A673 (cell line): ENCODE measurements around the gene SMARCAD1. TPM values are rescaled to one million over a fixed set of nuclear protein-coding genes. Genes with fewer than 3 reads are reported as not detected.

Experiments used
- BruUV-seq: library from RNA; stranded (reverse); fragments of 400-500 nt; replicated peaks from 2 replicates; lab custom pipeline; 2021; lab: Mats Ljungman, UMichigan
- CTCF ChIA-PET: fragments of 300-600 bp; sonication (Branson Sonifier 250); formaldehyde crosslinking; loops from one replicate; lab custom pipeline; 2022; ENCODE audit warnings: antibody characterized with exemption; lab: Charles Lee
- POLR2A ChIA-PET: fragments of 300-600 bp; sonication (Branson Sonifier 250); formaldehyde crosslinking; loops from one replicate; lab custom pipeline; 2022; ENCODE audit warnings: antibody characterized with exemption; ENCODE audit not compliant: low non-redundant PET; lab: Charles Lee
- DNase-seq: peaks from one replicate; pipeline ENCODE4 v3.0.0-alpha.2; 2015; ENCODE audit warnings: low spot score
- H3K27ac ChIP-seq: fragments of 200-600 bp; sonication (generic); 2 replicates; pipeline ENCODE4 v1.5.1; 2016; ENCODE audit warnings: mixed run types, low read depth, mild to moderate bottlenecking, mixed read lengths, antibody characterized with exemption, low read length; ENCODE audit not compliant: poor library complexity, severe bottlenecking
- H3K27me3 ChIP-seq: fragments of 200-600 bp; sonication (generic); replicated peaks from 2 replicates; pipeline ENCODE4 v1.6.1; 2017; ENCODE audit warnings: mixed run types, low read depth, mild to moderate bottlenecking, mixed read lengths, antibody characterized with exemption, low read length; ENCODE audit not compliant: insufficient read depth, poor library complexity
- H3K36me3 ChIP-seq: fragments of 200-600 bp; sonication (generic); 2 replicates; pipeline ENCODE4 v1.6.1; 2016; ENCODE audit warnings: mixed run types, mild to moderate bottlenecking, mixed read lengths, antibody characterized with exemption, low read length; ENCODE audit not compliant: insufficient read depth, poor library complexity, severe bottlenecking
- H3K4me1 ChIP-seq: fragments of 200-600 bp; sonication (generic); 2 replicates; pipeline ENCODE4 v1.6.1; 2017; ENCODE audit warnings: mixed run types, mild to moderate bottlenecking, mixed read lengths, antibody characterized with exemption, low read length; ENCODE audit not compliant: insufficient read depth, poor library complexity, severe bottlenecking
- H3K4me3 ChIP-seq: fragments of 200-600 bp; sonication (generic); 2 replicates; pipeline ENCODE4 v1.5.1; 2016; ENCODE audit warnings: low read depth, mixed run types, mild to moderate bottlenecking, mixed read lengths, low read length; ENCODE audit not compliant: poor library complexity, severe bottlenecking
- H3K9me3 ChIP-seq: fragments of 200-600 bp; sonication (generic); 2 replicates; pipeline ENCODE4 v1.6.1; 2016; ENCODE audit warnings: mixed run types, low read depth, mild to moderate bottlenecking, mixed read lengths, antibody characterized with exemption, low read length; ENCODE audit not compliant: poor library complexity, severe bottlenecking
- EZH2 ChIP-seq: fragments of 200-600 bp; sonication (generic); IDR thresholded peaks from 2 replicates; pipeline ENCODE4 v1.6.1; 2017; ENCODE audit warnings: borderline replicate concordance, low read depth, mild to moderate bottlenecking, mixed read lengths, antibody characterized with exemption, low read length; ENCODE audit not compliant: poor library complexity, severe bottlenecking
- intact Hi-C: fragments of 100-400 bp; cut with micrococcal nuclease; formaldehyde crosslinking; loops from one replicate; pipeline ENCODE4 v1.10.0; 2022; ENCODE audit not compliant: unreplicated experiment
- total RNA-seq: library from RNA; stranded (reverse); gene quantifications from 2 replicates; pipeline ENCODE4 v1.2.3, GENCODE V29; 2021
- TF ChIP-seq, protein P1 (sequence below): fragments of 300-800, 200-600 bp; sonication (generic); conservative IDR thresholded peaks from 2 replicates; pipeline ENCODE4 v1.5.1; 2017; ENCODE audit warnings: low read depth, mild to moderate bottlenecking, antibody characterized with exemption, low read length, moderate library complexity, mixed read lengths

The SMARCAD1 gene
- total RNA-seq, 1 experiment from 2014 or later = 27.1 TPM

- ChIA-PET CTCF (no interaction called here), POLR2A (no interaction called here)
- DNase-seq = no peak
- intact Hi-C loops = no loop called here
- Histone ChIP-seq H3K9me3 (no peaks in the 10 kb centered on the region), H3K36me3 (no peaks in the 10 kb centered on the region), H3K4me3 (no peak overlapping the region), H3K27ac (no peak overlapping the region), H3K4me1 (no peaks in the 10 kb centered on the region), H3K27me3 (no peaks in the 10 kb centered on the region)
- no peak for TF ChIP-seq EZH2
- TF ChIP-seq, protein P1, sequence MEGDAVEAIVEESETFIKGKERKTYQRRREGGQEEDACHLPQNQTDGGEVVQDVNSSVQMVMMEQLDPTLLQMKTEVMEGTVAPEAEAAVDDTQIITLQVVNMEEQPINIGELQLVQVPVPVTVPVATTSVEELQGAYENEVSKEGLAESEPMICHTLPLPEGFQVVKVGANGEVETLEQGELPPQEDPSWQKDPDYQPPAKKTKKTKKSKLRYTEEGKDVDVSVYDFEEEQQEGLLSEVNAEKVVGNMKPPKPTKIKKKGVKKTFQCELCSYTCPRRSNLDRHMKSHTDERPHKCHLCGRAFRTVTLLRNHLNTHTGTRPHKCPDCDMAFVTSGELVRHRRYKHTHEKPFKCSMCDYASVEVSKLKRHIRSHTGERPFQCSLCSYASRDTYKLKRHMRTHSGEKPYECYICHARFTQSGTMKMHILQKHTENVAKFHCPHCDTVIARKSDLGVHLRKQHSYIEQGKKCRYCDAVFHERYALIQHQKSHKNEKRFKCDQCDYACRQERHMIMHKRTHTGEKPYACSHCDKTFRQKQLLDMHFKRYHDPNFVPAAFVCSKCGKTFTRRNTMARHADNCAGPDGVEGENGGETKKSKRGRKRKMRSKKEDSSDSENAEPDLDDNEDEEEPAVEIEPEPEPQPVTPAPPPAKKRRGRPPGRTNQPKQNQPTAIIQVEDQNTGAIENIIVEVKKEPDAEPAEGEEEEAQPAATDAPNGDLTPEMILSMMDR = no peak
- no TSS peak for BruUV-seq
Measured at GRCh38 chr4:94226763-94227162, 19.1 kb downstream of the SMARCAD1 start.

GRCh38 chr4:94228493-94229216 lies 21.0 kb downstream of the SMARCAD1 start:
- no peaks in the 10 kb centered on the region for H3K4me1 ChIP-seq
- no peak overlapping the region for H3K27ac ChIP-seq
- no peaks in the 10 kb centered on the region for H3K9me3 ChIP-seq
- BruUV-seq = no TSS peak
- H3K36me3 ChIP-seq = no peaks in the 10 kb centered on the region
- intact Hi-C loops = no loop called here
- TF ChIP-seq, protein P1 = no peak
- TF ChIP-seq EZH2 = no peak
- ChIA-PET CTCF (no interaction called here), POLR2A (no interaction called here)
- no peaks in the 10 kb centered on the region for H3K27me3 ChIP-seq
- H3K4me3 ChIP-seq = no peak overlapping the region
- DNase-seq = no peak

DNA sequence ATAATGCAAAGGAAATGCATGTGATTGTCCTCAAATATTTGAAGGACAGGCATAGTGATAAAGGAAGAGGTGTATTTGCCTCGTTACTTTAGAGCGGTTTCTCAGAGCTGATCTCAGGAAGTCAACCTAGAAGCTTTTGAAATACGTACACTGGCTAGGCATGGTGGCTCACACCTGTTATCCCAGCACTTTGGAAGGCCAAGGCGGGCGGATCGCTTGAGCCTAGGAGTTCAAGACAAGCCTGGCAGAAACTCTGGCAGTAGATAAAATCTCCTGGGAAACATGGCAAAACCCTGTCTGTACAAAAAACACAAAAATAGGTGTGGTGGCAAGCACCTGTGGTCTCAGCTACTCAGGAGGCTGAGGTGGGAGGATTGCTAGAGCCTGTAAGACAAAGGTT lies 24.9 kb downstream of the SMARCAD1 start:
- Histone ChIP-seq H3K27ac (no peak overlapping the region), H3K4me3 (no peak overlapping the region), H3K36me3 (no peaks in the 10 kb centered on the region), H3K4me1 (no peaks in the 10 kb centered on the region), H3K27me3 (no peaks in the 10 kb centered on the region), H3K9me3 (no peaks in the 10 kb centered on the region)
- no TSS peak for BruUV-seq
- intact Hi-C loops = no loop called here
- DNase-seq = no peak
- CTCF ChIA-PET = no interaction called here
- no peak for TF ChIP-seq EZH2
- TF ChIP-seq, protein P1 = no peak
- POLR2A ChIA-PET = no interaction called here
